Raji (cell line): ENCODE results near the gene ADPRM.

Source experiments
- POLR2A ChIP-seq: IDR thresholded peaks from 2 replicates; pipeline ENCODE4 v1.6.1; 2011; ENCODE audit warnings: low read depth, low read length, control low read depth; ENCODE audit not compliant: insufficient read depth

ADPRM gene

DNA sequence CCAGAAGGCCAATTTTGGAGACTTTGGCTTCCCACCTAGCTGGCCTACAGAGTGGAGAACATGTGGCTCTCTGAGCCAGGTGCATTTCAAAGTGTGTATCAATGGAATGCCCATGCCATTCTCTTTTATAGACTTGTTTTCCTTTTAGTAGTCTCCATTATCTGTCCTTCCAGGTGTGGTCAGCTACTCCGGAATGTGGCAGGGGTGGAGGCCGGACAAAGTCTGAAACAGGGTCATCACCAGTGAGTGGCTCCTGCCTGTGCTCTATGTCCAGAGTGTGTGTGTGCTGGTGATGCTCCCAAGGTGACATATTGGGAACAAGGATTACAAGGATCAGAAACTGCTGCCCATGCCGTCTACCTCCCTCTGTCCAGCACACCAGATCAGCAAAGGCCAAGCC is 36.3 kb downstream of the ADPRM start:
- no peak for TF ChIP-seq POLR2A

DNA sequence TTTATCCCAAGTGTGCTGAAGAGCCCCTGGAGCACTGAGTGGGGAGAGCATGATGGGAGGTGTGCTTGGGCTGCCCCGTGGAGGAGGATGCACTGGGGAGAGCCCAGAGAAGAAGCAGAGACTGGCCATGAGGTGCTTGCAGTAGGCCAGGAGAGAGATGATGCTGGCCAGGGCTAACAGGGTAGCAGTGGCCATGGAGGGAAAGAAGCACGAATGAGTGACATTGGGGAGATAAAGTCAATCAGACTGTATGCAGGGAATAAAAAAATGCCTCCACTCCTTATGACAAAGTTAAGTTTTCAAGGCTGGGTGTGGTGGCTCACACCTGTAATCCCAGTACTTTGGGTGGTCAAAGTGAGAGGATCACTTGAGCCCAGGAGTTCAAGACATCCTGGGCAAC is 37.9 kb downstream of the ADPRM start:
- no peak for TF ChIP-seq POLR2A

DNA sequence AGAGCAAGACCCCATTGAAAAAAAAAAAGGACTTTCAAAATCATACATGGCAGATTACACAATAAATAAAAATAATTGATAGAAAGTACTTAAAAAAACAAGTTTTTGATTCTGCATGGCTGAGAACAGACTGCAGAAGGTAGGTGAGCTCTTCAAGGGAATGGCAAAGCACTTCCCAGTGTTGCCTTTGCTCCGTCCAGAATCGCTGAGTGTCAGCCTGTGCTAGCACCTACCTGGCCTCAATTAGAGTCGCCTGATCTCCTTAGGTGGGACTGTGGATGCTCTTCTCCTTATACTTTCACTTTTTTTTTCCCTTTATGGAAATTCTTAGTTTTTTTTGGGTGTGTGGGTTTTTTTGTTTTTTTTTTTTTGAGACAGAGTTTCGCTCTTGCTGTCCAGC is 38.4 kb downstream of the ADPRM start:
- no peak for TF ChIP-seq POLR2A

DNA sequence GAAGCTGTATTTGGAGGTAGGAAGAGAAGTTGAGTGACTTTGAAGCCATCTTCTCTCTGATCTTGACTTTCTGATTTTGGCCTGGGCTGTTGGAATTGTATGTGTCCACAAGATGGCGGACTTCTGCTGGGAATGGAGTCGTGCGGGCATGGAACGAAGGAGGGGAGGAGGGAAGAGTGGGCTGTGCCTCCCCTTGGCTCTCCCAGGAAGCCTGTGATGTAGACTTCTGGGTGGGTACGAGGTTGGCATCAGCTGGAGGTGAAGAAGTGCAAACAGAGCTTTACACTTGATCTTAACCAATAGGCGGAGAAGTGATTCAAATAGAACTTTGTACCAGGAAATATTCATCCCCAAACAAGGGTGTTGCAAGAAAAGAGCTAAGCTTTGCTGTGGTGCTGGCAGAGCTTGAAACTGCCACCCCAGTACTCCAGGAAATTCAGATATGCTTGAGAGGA is 39.8 kb downstream of the ADPRM start:
- TF ChIP-seq POLR2A = no peak

DNA sequence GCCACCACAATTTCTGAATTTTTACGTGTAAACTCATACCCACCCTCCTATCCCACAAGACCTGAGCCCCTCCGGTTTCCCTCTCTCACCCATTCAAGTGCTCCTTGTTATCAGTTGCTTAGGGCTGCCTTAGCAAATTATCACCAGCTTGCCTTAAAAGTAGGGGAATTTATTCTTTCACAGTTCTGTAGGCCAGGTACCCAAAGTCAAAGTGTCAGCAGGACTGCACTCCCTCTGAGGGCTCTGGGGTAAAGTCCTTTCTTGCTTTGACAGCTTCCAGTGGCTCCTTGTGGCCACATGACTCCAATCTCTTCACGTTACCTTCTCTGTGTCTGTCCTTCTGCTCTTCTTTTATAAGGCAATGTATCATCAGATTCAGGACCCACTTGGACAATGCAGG is 40.3 kb downstream of the ADPRM start:
- TF ChIP-seq POLR2A = no peak

DNA sequence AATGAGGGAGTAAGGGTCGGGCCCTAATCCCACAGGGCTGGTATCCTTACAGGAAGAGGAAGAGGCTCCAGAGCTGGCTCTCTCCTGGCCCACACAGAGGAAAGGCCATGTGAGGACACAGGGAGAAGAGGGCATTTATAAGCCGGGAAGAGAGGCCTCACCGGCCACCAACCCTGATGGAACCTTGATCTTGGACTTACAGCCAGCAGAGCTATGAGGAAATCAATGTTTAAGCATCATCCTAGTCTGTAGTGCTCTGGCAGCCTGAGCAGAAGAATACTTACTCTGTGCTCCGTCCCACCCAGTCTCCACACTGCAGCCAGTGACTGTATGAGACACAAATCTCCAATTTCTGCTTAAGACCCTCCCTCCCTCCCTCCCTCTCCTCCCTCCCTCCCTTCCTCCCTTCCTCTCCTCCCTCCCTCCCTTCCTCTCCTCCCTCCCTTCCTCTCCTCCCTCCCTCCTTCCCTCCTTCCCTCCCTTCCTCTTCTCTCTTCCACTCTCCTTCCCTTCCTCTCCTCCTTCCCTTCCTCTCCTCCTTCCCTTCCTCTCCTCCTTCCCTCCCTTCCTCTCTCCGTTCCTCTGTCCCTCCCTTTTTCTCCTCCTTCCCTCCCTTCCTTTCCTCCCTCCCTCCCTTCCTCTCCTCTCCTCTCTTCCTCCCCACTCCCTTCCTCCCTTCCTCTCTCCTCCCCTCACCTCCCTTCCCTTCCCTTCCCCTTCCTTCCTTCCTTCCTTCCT is 41.3 kb downstream of the ADPRM start:
- TF ChIP-seq POLR2A = no peak

DNA sequence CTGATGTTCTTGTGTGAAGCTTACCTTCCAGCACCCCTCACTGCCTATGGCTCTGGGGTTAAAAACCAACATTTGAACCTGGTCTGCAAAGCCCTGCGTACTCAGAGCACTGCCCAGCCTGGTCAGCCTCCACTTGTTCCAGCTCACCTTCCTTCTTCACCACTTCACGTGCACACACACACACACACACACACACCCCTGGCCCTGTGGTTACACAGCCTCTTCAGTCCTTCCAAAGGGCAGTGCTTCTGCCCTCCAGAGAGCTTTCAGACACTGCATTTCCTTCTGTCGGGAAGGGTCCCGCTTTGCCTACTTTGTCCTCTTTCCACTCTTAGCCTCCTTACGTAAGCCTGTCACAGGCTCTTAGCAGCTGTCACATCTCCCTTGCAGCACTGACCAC is 42.0 kb downstream of the ADPRM start:
- TF ChIP-seq POLR2A = no peak

DNA sequence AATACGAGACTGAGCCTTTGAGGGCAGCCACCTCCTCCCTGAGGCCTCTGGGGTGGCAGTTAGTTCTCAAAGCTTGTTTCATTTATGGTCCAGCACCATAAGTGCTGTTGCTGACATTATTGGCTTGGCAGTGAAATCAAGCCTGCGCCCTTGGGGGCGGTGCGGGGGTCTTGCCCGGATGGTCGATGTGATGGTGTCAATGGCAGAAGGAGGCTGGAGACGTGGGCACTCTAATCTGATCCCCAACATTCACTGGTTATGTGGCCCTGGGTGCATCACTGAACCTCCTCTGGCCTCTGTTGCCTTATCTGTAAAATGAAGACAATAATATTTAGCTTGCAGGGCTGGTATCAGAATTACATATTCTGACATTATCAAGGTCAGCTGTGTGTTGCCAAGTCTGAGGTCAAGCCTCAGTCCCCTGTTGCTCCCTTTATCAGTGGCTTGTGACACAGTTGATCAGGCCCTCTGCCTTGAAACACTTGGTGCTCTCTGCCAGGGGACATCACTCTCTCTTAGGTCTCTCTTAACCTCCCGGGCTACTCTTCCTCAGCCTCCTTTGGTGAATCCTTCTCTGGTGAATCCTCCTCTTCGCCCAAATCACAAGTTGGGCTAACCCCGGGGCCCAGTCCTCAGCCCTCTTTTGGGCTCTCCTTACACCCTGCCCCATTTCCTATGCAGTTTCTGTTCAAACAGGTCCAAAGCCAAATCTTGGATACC is 44.2 kb downstream of the ADPRM start:
- TF ChIP-seq POLR2A = no peak

DNA sequence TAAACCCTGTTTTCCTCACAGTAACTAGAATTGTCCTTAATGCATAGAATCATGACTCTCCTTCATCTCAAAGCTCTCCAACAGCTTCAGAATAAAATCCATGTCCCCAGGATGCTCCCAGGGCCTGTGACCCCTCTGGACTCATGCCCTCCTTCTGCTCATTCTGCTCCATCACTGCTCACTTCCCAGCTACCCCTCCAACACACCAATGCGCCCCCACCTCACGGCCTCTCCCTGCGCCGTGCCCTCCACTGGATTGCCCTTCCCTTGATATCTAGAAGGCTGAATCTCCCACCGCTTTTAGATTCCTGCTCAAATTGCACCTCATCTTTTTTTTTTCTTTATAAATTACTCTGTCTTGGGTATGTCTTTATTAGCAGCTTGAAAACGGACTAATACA is 45.0 kb downstream of the ADPRM start:
- no peak for TF ChIP-seq POLR2A

DNA sequence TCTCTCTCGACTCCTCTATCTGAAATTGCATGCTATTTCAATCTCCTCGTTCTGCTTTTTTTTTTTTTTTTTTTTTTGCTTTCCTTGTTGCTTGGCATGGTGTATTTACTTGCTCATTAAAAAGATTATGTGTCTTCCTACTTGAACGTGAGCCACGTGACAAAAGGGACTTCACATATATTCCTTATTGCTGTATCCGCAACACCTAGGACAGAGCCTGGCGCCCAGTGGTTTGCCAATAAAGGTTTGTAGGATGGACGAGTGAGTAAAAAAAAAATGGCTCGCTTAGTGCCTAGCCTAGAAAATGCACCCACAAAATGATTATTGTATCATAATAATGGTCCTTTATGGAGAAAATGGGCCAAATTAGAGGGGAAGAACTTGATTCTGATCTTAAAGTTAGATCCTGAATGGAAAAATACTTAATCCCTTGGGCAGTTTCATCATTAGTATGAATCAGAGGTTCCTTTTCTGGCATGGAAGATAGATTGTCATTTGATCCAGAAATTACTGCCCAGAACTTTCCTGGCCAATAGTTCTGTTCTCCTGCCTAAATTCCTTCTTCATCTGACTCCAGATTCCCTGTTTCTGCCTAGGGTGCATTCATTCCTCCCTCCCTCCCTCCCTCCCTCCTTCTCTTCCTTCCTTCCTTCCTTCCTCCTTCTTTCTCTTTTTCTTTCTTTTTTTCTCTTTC is 46.1 kb downstream of the ADPRM start:
- no peak for TF ChIP-seq POLR2A

DNA sequence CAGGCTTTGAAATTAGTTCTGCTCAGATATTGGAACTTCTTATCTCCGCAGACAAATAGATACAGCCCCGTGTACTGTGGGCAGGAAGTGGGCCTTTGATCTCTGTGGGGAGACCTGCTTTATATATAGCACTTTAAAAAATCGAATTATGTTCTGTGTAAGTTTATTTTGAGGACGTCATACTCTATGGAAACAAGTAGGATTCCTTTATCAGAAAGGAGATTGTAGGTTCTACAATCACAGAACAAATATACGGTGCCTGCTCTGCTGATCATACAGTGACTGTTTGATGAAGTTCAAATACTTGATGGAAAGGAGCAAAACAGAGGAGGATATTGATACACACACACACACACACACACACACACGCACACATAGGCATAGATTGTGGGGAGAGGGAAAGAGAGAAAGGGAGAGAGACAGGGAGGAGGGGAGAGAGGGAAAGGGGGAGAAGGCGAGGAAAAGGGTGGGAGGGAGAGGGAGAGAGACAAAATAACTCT is 47.2 kb downstream of the ADPRM start:
- TF ChIP-seq POLR2A = no peak

DNA sequence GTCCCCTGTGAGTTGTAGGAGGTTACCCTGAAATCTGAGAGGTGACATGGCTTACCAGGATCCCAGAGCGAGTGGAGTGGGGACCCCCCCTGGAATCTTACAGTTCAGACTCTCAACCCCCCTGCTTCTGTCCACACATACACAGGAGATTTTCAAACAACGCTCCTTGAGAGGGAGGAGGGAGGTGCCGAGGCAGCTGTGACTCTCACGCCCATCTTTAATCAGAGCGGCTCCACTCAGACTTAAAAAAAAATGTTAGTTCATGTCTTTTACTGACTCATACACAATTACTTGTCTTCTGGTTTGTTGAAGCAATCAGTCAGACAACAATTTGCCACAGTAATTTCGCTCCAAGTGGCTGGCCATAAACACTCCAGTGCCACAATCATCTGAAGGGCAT is 47.8 kb downstream of the ADPRM start:
- no peak for TF ChIP-seq POLR2A

DNA sequence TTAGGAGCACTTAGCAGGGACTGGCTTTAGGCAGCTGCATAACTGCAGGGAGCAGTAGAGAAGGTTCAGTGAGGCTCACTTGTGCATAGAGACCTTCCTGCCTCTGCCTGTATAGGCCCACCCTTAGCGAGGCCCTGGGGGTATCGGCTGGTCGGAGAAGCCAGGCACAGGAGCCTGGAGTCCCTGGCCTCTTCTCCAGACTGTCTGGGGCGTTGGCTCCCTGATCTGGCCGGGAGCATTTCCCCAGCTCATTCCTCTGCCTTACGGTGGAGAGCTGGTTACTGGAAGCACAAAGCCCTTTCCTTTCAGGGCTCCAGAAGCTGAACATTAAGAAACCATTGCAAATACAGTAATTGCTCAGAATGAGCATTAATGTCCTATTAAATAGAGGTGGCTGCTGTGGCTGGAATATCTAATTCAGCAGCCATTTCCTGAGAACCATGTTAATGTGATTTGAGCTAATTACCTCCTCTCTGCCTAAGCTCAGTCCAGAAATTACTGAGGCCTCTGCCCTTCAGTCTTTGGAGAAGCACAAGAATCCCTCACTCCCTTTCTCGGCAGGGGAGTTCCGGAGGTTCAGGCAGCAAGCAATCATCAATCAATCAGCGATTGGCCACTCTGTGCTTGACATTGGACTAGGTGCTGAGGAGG is 51.3 kb downstream of the ADPRM start:
- no peak for TF ChIP-seq POLR2A

DNA sequence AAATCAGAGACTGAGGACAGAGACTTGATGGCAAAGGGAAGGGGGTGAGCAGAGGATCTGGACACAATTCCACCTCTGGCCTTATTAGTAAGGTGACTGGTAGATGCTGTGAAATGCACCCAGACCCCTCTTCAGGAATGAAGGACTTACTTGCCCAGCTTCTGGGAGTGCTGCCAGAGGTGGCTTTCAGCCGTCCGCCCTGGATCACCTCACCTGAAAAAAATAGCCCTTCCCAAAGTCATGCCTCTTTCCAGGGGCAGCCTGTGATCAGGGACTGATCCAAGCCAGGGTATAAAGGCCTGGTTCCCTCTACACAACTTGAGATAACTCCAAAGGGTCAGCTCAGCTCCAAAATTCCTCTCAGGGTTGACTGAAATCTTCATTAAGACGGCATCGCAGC is 52.8 kb downstream of the ADPRM start:
- TF ChIP-seq POLR2A = no peak

DNA sequence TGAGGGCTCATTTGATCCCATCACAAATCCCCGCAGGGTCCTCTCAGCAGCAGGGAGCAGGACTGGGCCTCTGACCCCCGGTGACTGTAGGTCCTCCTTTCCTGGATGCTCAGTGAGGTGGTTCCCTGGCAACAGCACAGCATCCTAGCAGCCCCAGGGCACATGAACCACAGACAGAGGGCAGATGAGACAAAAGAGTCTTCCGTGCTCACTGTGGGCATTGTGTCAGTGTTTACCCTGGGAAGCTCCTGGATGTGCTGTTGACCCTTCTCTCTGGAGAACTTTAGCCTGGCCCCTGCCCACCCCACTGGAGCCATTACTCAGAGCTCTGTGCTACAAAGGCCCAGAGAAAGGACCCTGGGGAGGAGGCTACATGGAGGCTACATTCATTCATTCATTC is 54.2 kb downstream of the ADPRM start:
- no peak for TF ChIP-seq POLR2A

DNA sequence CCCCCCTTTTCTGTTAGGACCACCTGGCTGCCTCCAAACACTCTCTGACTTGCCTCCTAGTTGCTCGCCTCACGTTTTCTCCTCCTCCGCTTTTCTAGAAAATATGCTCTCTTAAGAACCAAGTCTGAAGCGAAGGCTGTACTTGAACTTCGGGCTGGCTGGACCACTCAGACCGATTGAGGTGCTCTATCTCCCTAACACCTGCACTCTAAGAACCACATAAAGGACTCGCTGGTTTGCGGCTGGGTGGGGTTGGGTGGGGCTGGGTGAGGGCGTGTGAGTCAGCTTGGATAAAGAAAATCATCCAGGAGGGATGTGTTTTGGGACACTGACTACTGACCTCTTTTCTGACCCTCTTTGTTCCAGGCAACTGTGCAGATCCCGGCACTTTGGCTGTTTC is 55.3 kb downstream of the ADPRM start:
- no peak for TF ChIP-seq POLR2A

DNA sequence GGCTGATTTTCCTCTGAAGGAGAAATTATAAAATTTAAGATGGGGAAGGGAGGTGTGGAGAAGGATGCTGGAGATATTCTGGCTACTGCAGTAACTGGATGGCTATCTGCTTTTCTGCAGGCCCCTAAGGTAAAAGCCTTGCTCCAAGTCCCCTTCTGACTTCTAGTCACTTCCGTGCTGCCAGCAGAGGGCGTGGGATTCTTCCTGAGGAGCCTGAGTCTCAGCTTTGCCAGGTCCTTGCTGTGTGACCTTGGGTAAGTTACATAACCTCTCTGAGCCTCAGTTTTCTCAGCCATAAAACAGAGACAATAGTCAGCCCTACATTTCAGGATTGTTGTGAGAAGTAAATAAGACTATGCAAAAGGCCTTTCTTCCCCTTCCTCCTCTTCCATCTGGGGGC is 56.7 kb downstream of the ADPRM start:
- TF ChIP-seq POLR2A = no peak
